HepG2 (cell line): Measurements from ENCODE around the gene DNAJA2. TPM values are rescaled to one million over a fixed set of nuclear protein-coding genes. Genes with fewer than 3 reads are reported as not detected.
A peak's percentile ranks its signal among the peaks of the same experiment; 100 is the strongest.

Experiments
- CBX2 ChIP-seq, 2 experiments: fragments of 200-600 bp in 1 of 2; sonication (generic); formaldehyde crosslinking in 1 of 2; IDR thresholded peaks; 2 replicates each; pipeline versions ENCODE4 v1.7.0 to v1.8.1; 2018 to 2022; ENCODE audit warnings: low read depth in 2 of 2, low read length in 1 of 2, mild to moderate bottlenecking in 1 of 2, missing genetic modification reagents in 1 of 2
- KDM4B ChIP-seq: sonication (generic); formaldehyde crosslinking; IDR thresholded peaks from 2 replicates; pipeline ENCODE4 v1.4.0; 2020; ENCODE audit warnings: missing genetic modification reagents
- MLLT10 ChIP-seq: sonication (generic); formaldehyde crosslinking; IDR thresholded peaks from 2 replicates; pipeline ENCODE4 v1.4.0; 2020; ENCODE audit warnings: missing genetic modification reagents
- NKX3-1 ChIP-seq: sonication (generic); formaldehyde crosslinking; IDR thresholded peaks from 2 replicates; pipeline ENCODE4 v1.5.0; 2020; ENCODE audit warnings: missing genetic modification reagents
- PAF1 ChIP-seq: IDR thresholded peaks from 2 replicates; pipeline ENCODE4 v1.6.1; 2016; ENCODE audit warnings: missing genetic modification reagents, missing compliant biosample characterization
- SALL2 ChIP-seq: sonication (generic); formaldehyde crosslinking; IDR thresholded peaks from 2 replicates; pipeline ENCODE4 v1.8.1; 2023; ENCODE audit warnings: mild to moderate bottlenecking, missing genetic modification reagents, inconsistent platforms
- TAF15 ChIP-seq: fragments of 200-400 bp; formaldehyde crosslinking; IDR thresholded peaks from one replicate; pipeline ENCODE4 v1.6.1; 2018; ENCODE audit warnings: mild to moderate bottlenecking, low read depth, low read length; ENCODE audit not compliant: poor library complexity, severe bottlenecking
- ZNF720 ChIP-seq: sonication (generic); formaldehyde crosslinking; IDR thresholded peaks from 2 replicates; pipeline ENCODE4 v1.4.0; 2020; ENCODE audit warnings: missing genetic modification reagents
- ZNF83 ChIP-seq: sonication (generic); formaldehyde crosslinking; IDR thresholded peaks from 2 replicates; pipeline ENCODE4 v1.4.0; 2020; ENCODE audit warnings: missing genetic modification reagents, mild to moderate bottlenecking, borderline replicate concordance
- ZZZ3 ChIP-seq: sonication (generic); formaldehyde crosslinking; IDR thresholded peaks from 2 replicates; pipeline ENCODE4 v1.4.0; 2020; ENCODE audit warnings: missing genetic modification reagents, mild to moderate bottlenecking, borderline replicate concordance
- polyA plus RNA-seq, 8 experiments: library from polyadenylated mRNA; depleted of rRNA in 3 of 8; stranded (reverse) in 7 of 8; unstranded in 1 of 8; fragments of >200 nt; fragmentation: Illumina TruSeq in 4 of 8; extraction: Trizol in 4 of 8; gene quantifications; 2 replicates each; pipeline versions ENCODE4 v1.2.1 to v1.2.3, GENCODE V29; 2011 to 2016; ENCODE audit warnings: low read depth in 4 of 8, missing spikeins in 1 of 8, mixed read lengths in 1 of 8; ENCODE audit not compliant: insufficient read depth in 1 of 8
- total RNA-seq, 5 experiments: library from RNA; depleted of rRNA; stranded (reverse); fragments of >200 nt; fragmentation: Illumina TruSeq; extraction: Trizol; gene quantifications; 2 replicates each; pipeline ENCODE4 v1.2.3, GENCODE V29; 2016; ENCODE audit warnings: low read depth in 1 of 5
- TF ChIP-seq, protein P1 (sequence below): sonication (generic); formaldehyde crosslinking; IDR thresholded peaks from 2 replicates; pipeline ENCODE4 v1.4.0; 2020; ENCODE audit warnings: missing genetic modification reagents, borderline replicate concordance
- TF ChIP-seq, protein P2 (sequence below): sonication (generic); formaldehyde crosslinking; IDR thresholded peaks from 2 replicates; pipeline ENCODE4 v1.4.0; 2020; ENCODE audit warnings: missing genetic modification reagents; ENCODE audit errors: not compliant biosample characterization
- TF ChIP-seq, protein P3 (sequence below): sonication (generic); formaldehyde crosslinking; IDR thresholded peaks from 2 replicates; pipeline ENCODE4 v1.5.0; 2020; ENCODE audit warnings: mild to moderate bottlenecking, missing genetic modification reagents, borderline replicate concordance
- TF ChIP-seq, protein P4 (sequence below): sonication (generic); formaldehyde crosslinking; IDR thresholded peaks from 2 replicates; pipeline ENCODE4 v1.5.0; 2020; ENCODE audit warnings: mild to moderate bottlenecking, missing genetic modification reagents
- TF ChIP-seq, protein P5 (sequence below): sonication (generic); formaldehyde crosslinking; IDR thresholded peaks from 2 replicates; pipeline ENCODE4 v1.8.1; 2023; ENCODE audit warnings: missing genetic modification reagents, inconsistent platforms, borderline replicate concordance
- TF ChIP-seq, protein P6 (sequence below): sonication (generic); formaldehyde crosslinking; IDR thresholded peaks from 2 replicates; pipeline ENCODE4 v1.4.0; 2020; ENCODE audit warnings: mild to moderate bottlenecking, missing genetic modification reagents, borderline replicate concordance

The DNAJA2 gene
- total and polyA plus RNA-seq, 2 of the 13 experiments (the other 11 are each of a cell fraction or from before 2014, with no cell fraction given): 25.4 to 176 TPM

DNA sequence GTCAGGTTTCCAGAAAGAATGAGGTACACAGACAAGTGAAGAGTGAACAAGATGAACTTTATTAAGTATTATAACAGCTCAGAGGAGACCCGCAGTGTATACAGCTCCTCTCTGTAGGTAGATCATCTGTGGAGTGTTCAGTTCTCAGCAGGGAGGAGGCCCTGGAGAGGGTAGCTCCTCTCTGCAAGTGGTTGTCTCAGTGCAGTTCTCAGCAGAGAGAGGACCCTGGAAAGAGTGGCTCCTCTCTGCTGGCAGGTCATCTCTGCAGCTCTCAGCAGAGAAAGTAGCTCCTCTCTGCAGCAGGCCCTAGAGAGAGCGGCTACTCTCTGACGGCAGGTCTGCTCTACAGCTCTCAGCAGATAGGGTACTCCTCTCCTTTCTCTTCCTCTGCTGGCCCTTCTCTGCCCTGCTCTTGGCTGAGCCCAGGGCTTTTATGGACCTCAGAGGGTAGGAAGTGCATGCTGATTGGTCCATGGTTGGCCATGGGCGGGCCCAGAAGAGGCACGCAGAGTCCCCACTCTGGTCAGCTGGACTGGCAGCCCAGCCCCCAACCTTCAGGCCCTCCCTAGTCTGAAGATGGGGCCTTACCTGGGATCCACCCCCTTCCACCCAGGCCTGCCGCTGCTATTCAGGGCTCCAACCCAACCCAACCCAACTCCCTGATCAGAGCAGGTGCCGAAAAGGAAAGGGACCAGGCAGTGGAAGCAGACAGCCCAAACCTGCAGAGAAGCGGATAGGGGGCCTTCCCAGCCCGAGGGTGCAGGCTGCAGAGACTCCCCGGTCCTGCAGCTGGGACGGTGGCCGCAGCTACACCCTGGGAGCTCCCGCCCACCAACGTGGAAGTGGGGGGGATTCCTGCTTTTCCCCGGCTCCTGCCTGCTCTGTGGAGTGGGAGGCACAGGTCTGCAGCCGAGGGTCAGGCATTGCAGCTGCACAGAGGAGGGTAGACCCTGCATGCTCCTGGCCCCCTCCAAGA lies 18.5 kb upstream of the DNAJA2 start (continued):
- TF ChIP-seq, protein P1, sequence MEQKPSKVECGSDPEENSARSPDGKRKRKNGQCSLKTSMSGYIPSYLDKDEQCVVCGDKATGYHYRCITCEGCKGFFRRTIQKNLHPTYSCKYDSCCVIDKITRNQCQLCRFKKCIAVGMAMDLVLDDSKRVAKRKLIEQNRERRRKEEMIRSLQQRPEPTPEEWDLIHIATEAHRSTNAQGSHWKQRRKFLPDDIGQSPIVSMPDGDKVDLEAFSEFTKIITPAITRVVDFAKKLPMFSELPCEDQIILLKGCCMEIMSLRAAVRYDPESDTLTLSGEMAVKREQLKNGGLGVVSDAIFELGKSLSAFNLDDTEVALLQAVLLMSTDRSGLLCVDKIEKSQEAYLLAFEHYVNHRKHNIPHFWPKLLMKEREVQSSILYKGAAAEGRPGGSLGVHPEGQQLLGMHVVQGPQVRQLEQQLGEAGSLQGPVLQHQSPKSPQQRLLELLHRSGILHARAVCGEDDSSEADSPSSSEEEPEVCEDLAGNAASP: no peak
- TF ChIP-seq NKX3-1 (CRISPR knock-in tag) (no peak), ZNF720 (no peak), CBX2 (IDR thresholded peaks at IDR 0.05; ENCODE audit: low read depth, low read length) (no peak), CBX2 (CRISPR knock-in tag; IDR thresholded peaks at IDR 0.05; ENCODE audit: low read depth) (no peak), PAF1 (CRISPR knock-in tag) (no peak), ZZZ3 (no peak), TAF15 (no peak), SALL2 (CRISPR knock-in tag) (no peak), MLLT10 (CRISPR knock-in tag) (no peak), ZNF83 (CRISPR knock-in tag) (no peak), KDM4B (CRISPR knock-in tag) (no peak)
- TF ChIP-seq, protein P2, sequence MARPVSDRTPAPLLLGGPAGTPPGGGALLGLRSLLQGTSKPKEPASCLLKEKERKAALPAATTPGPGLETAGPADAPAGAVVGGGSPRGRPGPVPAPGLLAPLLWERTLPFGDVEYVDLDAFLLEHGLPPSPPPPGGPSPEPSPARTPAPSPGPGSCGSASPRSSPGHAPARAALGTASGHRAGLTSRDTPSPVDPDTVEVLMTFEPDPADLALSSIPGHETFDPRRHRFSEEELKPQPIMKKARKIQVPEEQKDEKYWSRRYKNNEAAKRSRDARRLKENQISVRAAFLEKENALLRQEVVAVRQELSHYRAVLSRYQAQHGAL (CRISPR knock-in tag): no peak
- TF ChIP-seq, protein P3, sequence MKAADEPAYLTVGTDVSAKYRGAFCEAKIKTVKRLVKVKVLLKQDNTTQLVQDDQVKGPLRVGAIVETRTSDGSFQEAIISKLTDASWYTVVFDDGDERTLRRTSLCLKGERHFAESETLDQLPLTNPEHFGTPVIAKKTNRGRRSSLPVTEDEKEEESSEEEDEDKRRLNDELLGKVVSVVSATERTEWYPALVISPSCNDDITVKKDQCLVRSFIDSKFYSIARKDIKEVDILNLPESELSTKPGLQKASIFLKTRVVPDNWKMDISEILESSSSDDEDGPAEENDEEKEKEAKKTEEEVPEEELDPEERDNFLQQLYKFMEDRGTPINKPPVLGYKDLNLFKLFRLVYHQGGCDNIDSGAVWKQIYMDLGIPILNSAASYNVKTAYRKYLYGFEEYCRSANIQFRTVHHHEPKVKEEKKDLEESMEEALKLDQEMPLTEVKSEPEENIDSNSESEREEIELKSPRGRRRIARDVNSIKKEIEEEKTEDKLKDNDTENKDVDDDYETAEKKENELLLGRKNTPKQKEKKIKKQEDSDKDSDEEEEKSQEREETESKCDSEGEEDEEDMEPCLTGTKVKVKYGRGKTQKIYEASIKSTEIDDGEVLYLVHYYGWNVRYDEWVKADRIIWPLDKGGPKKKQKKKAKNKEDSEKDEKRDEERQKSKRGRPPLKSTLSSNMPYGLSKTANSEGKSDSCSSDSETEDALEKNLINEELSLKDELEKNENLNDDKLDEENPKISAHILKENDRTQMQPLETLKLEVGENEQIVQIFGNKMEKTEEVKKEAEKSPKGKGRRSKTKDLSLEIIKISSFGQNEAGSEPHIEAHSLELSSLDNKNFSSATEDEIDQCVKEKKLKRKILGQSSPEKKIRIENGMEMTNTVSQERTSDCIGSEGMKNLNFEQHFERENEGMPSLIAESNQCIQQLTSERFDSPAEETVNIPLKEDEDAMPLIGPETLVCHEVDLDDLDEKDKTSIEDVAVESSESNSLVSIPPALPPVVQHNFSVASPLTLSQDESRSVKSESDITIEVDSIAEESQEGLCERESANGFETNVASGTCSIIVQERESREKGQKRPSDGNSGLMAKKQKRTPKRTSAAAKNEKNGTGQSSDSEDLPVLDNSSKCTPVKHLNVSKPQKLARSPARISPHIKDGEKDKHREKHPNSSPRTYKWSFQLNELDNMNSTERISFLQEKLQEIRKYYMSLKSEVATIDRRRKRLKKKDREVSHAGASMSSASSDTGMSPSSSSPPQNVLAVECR (CRISPR knock-in tag): peak; percentile 20; the same call in 1 of the 2 replicates
- TF ChIP-seq, protein P4, sequence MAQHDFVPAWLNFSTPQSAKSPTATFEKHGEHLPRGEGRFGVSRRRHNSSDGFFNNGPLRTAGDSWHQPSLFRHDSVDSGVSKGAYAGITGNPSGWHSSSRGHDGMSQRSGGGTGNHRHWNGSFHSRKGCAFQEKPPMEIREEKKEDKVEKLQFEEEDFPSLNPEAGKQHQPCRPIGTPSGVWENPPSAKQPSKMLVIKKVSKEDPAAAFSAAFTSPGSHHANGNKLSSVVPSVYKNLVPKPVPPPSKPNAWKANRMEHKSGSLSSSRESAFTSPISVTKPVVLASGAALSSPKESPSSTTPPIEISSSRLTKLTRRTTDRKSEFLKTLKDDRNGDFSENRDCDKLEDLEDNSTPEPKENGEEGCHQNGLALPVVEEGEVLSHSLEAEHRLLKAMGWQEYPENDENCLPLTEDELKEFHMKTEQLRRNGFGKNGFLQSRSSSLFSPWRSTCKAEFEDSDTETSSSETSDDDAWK (CRISPR knock-in tag): no peak
- TF ChIP-seq, protein P5, sequence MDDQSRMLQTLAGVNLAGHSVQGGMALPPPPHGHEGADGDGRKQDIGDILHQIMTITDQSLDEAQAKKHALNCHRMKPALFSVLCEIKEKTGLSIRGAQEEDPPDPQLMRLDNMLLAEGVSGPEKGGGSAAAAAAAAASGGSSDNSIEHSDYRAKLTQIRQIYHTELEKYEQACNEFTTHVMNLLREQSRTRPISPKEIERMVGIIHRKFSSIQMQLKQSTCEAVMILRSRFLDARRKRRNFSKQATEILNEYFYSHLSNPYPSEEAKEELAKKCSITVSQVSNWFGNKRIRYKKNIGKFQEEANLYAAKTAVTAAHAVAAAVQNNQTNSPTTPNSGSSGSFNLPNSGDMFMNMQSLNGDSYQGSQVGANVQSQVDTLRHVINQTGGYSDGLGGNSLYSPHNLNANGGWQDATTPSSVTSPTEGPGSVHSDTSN (CRISPR knock-in tag): no peak
- TF ChIP-seq, protein P6, sequence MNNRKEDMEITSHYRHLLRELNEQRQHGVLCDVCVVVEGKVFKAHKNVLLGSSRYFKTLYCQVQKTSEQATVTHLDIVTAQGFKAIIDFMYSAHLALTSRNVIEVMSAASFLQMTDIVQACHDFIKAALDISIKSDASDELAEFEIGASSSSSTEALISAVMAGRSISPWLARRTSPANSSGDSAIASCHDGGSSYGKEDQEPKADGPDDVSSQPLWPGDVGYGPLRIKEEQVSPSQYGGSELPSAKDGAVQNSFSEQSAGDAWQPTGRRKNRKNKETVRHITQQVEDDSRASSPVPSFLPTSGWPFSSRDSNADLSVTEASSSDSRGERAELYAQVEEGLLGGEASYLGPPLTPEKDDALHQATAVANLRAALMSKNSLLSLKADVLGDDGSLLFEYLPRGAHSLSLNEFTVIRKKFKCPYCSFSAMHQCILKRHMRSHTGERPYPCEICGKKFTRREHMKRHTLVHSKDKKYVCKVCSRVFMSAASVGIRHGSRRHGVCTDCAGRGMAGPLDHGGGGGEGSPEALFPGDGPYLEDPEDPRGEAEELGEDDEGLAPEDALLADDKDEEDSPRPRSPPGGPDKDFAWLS (CRISPR knock-in tag): no peak
